Panc1 (cell line): Measurements from ENCODE around the gene RADIL. TPM values are rescaled to one million over a fixed set of nuclear protein-coding genes. Genes with fewer than 3 reads are reported as not detected.

Experiments used
- ATAC-seq: fragments of 200-7000 bp; cut with Tn5 transposase; 2 replicates; pipeline ENCODE4 v1.9.1; 2020; ENCODE audit warnings: mild to moderate bottlenecking, moderate library complexity
- BruUV-seq: library from RNA; stranded (reverse); fragments of 400-500 nt; replicated peaks from 2 replicates; lab custom pipeline; 2021; lab: Mats Ljungman, UMichigan
- CTCF ChIA-PET: fragments of 300-600 bp; sonication (Branson Sonifier 250); formaldehyde crosslinking; loops from one replicate; lab custom pipeline; 2022; ENCODE audit warnings: antibody characterized with exemption; lab: Charles Lee
- POLR2A ChIA-PET: fragments of 300-600 bp; sonication (Branson Sonifier 250); formaldehyde crosslinking; loops from one replicate; lab custom pipeline; 2022; ENCODE audit warnings: antibody characterized with exemption; lab: Charles Lee
- DNase-seq: peaks from one replicate; pipeline ENCODE4 v3.0.0-alpha.2; 2010; ENCODE audit warnings: low read depth, low spot score
- H3K27ac ChIP-seq: 2 replicates; pipeline ENCODE4 v1.5.1; 2011; ENCODE audit warnings: mild to moderate bottlenecking, low read length, inconsistent platforms
- H3K27me3 ChIP-seq: fragments of 200-500 bp; sonication (Bioruptor generic); 2 replicates; pipeline ENCODE4 v1.6.0; 2014; ENCODE audit warnings: low read length, inconsistent platforms; ENCODE audit not compliant: control insufficient read depth, insufficient read depth
- H3K36me3 ChIP-seq: fragments of 200-500 bp; sonication (Bioruptor generic); 2 replicates; pipeline ENCODE4 v1.5.1; 2014; ENCODE audit warnings: inconsistent platforms, mild to moderate bottlenecking, low read length, moderate library complexity; ENCODE audit not compliant: control insufficient read depth, insufficient read depth
- H3K4me1 ChIP-seq: 2 replicates; pipeline ENCODE4 v1.5.1; 2011; ENCODE audit warnings: inconsistent platforms, mild to moderate bottlenecking, low read length, moderate library complexity; ENCODE audit not compliant: control insufficient read depth, insufficient read depth
- H3K4me3 ChIP-seq, 2 experiments: 2 replicates each; pipeline ENCODE4 v1.5.1; 2011 to 2012; ENCODE audit warnings: low read depth in 2 of 2, low read length in 2 of 2, mild to moderate bottlenecking in 2 of 2, inconsistent platforms in 1 of 2, moderate library complexity in 1 of 2
- H3K9me3 ChIP-seq: fragments of 200-500 bp; sonication (Bioruptor generic); 2 replicates; pipeline ENCODE4 v1.5.1; 2014; ENCODE audit warnings: low read depth, mild to moderate bottlenecking, inconsistent platforms, low read length, moderate library complexity; ENCODE audit not compliant: control insufficient read depth, insufficient read depth
- CTCF ChIP-seq: fragments of 450-650 bp; IDR thresholded peaks from 2 replicates; pipeline ENCODE4 v1.5.1; 2017; ENCODE audit warnings: mild to moderate bottlenecking
- POLR2AphosphoS5 ChIP-seq: IDR thresholded peaks from 2 replicates; pipeline ENCODE4 v1.6.1; 2012; ENCODE audit warnings: mild to moderate bottlenecking, low read depth, low read length, moderate library complexity
- REST ChIP-seq, 2 experiments: IDR thresholded peaks; 2 replicates each; pipeline ENCODE4 v1.6.1; 2011 to 2012; ENCODE audit warnings: low read depth in 2 of 2, control low read depth in 1 of 2, low read length in 1 of 2, mild to moderate bottlenecking in 1 of 2, moderate library complexity in 1 of 2; ENCODE audit not compliant: insufficient read depth in 1 of 2
- SIN3A ChIP-seq: IDR thresholded peaks from 2 replicates; pipeline ENCODE4 v1.6.1; 2012; ENCODE audit warnings: low read depth, mild to moderate bottlenecking, low read length, moderate library complexity, borderline replicate concordance; ENCODE audit not compliant: insufficient read depth
- TCF7L2 ChIP-seq: IDR thresholded peaks from 2 replicates; pipeline ENCODE4 v1.6.1; 2011; ENCODE audit warnings: mild to moderate bottlenecking, low read depth, low read length, inconsistent platforms
- in situ Hi-C: cut with HindIII; loops from 2 replicates; pipeline ENCODE4 v1.10.0; 2016; ENCODE audit warnings: low sequenced_read_pairs, low pct_unique_long_range_greater_than_20kb
- intact Hi-C: fragments of 100-400 bp; cut with micrococcal nuclease; formaldehyde crosslinking; loops from one replicate; pipeline ENCODE4 v1.10.0; 2022; ENCODE audit not compliant: unreplicated experiment
- total RNA-seq: library from RNA; stranded (reverse); gene quantifications from one replicate; pipeline ENCODE4 v1.2.1, GENCODE V29; 2021; ENCODE audit not compliant: unreplicated experiment

RADIL gene
- total RNA-seq, 1 experiment from 2014 or later: 1.3 TPM

- no peak overlapping the region for H3K4me3 ChIP-seq
- no peaks in the 10 kb centered on the region for H3K9me3 ChIP-seq
- in situ Hi-C loops: no loop called here
- no peak for DNase-seq
- TF ChIP-seq SIN3A (no peak), POLR2AphosphoS5 (no peak), CTCF (peak; percentile 90), TCF7L2 (no peak), REST (IDR thresholded peaks at IDR 0.05; ENCODE audit: insufficient read depth in 1 of 2, low read depth in 2 of 2, low read length in 1 of 2) (no peak)
- CTCF ChIA-PET: interaction anchor here (0.6 to 0.7 kb wide), 4 partner anchors 26 to 80 kb away, joined by 6 to 9 read pairs (median 8); no protein-coding TSS in a partner anchor
- no peak overlapping the region for H3K27ac ChIP-seq
- no peaks in the 10 kb centered on the region for H3K4me1 ChIP-seq
- intact Hi-C loops: no loop called here
- H3K27me3 ChIP-seq: no peaks in the 10 kb centered on the region
- POLR2A ChIA-PET: interaction anchor here (0.6 kb wide), 1 partner anchor 244 kb away, joined by 7 read pairs; no protein-coding TSS in a partner anchor
- peak; percentile 62 for ATAC-seq
- BruUV-seq: no TSS peak
- no peaks in the 10 kb centered on the region; the same call in 1 of the 2 replicates for H3K36me3 ChIP-seq
These were observed 91.6 kb downstream of the RADIL start for GRCh38 chr7:4791738-4792536.

GRCh38 chr7:4791101-4791737 lies 92.3 kb downstream of the RADIL start:
- BruUV-seq: TSS peak; percentile 62
- no peak for TF ChIP-seq CTCF
- TF ChIP-seq REST (IDR thresholded peaks at IDR 0.05; ENCODE audit: insufficient read depth in 1 of 2, low read depth in 2 of 2, low read length in 1 of 2): no peak
- no peak for TF ChIP-seq POLR2AphosphoS5
- no peak for TF ChIP-seq TCF7L2
- no peak for TF ChIP-seq SIN3A
- no peaks in the 10 kb centered on the region; the same call in 1 of the 2 replicates for H3K36me3 ChIP-seq
- ChIA-PET CTCF (interaction anchor here (0.5 to 0.6 kb wide), 2 partner anchors 42 to 415 kb away, joined by 3 read pairs; no protein-coding TSS in a partner anchor), POLR2A (no interaction called here)
- ATAC-seq: no peak
- no peaks in the 10 kb centered on the region for H3K4me1 ChIP-seq
- intact Hi-C loops (no loop called here), in situ Hi-C loops (no loop called here)
- DNase-seq: no peak
- no peak overlapping the region for H3K4me3 ChIP-seq
- H3K27ac ChIP-seq: no peak overlapping the region
- no peaks in the 10 kb centered on the region for H3K27me3 ChIP-seq
- no peaks in the 10 kb centered on the region for H3K9me3 ChIP-seq
